Measurements from ENCODE around the gene CHRNA4.

DNA sequence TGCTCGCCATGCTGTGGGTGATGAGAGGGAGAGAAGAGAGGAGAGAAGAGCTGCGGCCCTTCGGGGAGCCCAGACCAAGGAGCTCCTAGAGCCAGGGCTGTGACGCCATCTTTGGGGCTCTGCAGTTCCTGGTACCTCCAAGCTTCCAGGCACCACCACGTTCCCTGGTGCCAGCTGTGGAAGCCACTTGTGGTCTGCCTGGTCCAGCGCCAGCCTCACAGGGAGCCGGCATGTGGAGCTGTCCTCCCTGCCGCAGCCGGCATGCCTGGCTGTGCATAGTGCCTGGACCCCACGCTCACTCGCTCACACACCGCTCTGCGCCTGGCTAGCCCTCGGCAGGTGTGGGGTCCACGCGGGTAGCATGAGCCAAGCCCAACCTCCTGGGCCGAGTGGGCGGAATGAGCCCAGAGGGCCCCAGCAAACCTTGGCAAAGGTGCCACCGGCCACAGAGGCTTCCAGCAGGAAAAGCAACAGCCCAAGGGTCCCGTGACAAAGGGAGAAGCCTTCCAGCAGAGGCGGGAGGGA, 19.3 kb upstream of the CHRNA4 start:
- TF ChIP-seq, protein P1, sequence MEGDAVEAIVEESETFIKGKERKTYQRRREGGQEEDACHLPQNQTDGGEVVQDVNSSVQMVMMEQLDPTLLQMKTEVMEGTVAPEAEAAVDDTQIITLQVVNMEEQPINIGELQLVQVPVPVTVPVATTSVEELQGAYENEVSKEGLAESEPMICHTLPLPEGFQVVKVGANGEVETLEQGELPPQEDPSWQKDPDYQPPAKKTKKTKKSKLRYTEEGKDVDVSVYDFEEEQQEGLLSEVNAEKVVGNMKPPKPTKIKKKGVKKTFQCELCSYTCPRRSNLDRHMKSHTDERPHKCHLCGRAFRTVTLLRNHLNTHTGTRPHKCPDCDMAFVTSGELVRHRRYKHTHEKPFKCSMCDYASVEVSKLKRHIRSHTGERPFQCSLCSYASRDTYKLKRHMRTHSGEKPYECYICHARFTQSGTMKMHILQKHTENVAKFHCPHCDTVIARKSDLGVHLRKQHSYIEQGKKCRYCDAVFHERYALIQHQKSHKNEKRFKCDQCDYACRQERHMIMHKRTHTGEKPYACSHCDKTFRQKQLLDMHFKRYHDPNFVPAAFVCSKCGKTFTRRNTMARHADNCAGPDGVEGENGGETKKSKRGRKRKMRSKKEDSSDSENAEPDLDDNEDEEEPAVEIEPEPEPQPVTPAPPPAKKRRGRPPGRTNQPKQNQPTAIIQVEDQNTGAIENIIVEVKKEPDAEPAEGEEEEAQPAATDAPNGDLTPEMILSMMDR (IDR thresholded peaks at IDR 0.05) = no peak
- no peak for TF ChIP-seq POLR2A (IDR thresholded peaks at IDR 0.05)
- no peak for TF ChIP-seq POLR2AphosphoS5 (IDR thresholded peaks at IDR 0.05)
